OCI-LY7 (cell line): Measurements from ENCODE around the gene AMPH. TPM values are rescaled to one million over a fixed set of nuclear protein-coding genes. Genes with fewer than 3 reads are reported as not detected.

ENCODE experiments used
- BruUV-seq: library from RNA; stranded (reverse); fragments of 400-500 nt; replicated peaks from 2 replicates; lab custom pipeline; 2021; lab: Mats Ljungman, UMichigan
- CTCF ChIA-PET: fragments of 300-600 bp; sonication (Branson Sonifier 250); formaldehyde crosslinking; loops from one replicate; lab custom pipeline; 2022; ENCODE audit warnings: antibody characterized with exemption; ENCODE audit not compliant: unreplicated experiment; lab: Charles Lee
- POLR2A ChIA-PET: fragments of 300-600 bp; sonication (Branson Sonifier 250); formaldehyde crosslinking; loops from one replicate; lab custom pipeline; 2022; ENCODE audit warnings: antibody characterized with exemption; lab: Charles Lee
- DNase-seq: peaks from one replicate; pipeline ENCODE4 v3.0.0-alpha.2; 2015; ENCODE audit warnings: low spot score
- H2AFZ ChIP-seq: fragments of 200-600 bp; sonication (generic), shearing (Covaris generic); 2 replicates; pipeline ENCODE4 v1.6.1; 2014; ENCODE audit warnings: mild to moderate bottlenecking, antibody characterized with exemption, low read length, moderate library complexity
- H3K27ac ChIP-seq: fragments of 200-600 bp; sonication (generic); 2 replicates; pipeline ENCODE4 v1.5.1; 2014; ENCODE audit warnings: mixed run types, low read depth, mild to moderate bottlenecking, moderate library complexity, low read length, inconsistent platforms; ENCODE audit not compliant: poor library complexity, severe bottlenecking
- H3K36me3 ChIP-seq: fragments of 200-600 bp; sonication (generic); 2 replicates; pipeline ENCODE4 v1.6.1; 2014; ENCODE audit warnings: mild to moderate bottlenecking, antibody characterized with exemption, low read length, moderate library complexity, mixed read lengths; ENCODE audit not compliant: insufficient read depth
- H3K4me1 ChIP-seq: fragments of 200-600 bp; sonication (generic); 2 replicates; pipeline ENCODE4 v1.5.1; 2014; ENCODE audit warnings: mild to moderate bottlenecking, low read length; ENCODE audit not compliant: insufficient read depth, poor library complexity, severe bottlenecking
- H3K4me2 ChIP-seq: fragments of 200-600 bp; sonication (generic); 2 replicates; pipeline ENCODE4 v1.6.1; 2014; ENCODE audit warnings: mild to moderate bottlenecking, low read length
- H3K4me3 ChIP-seq: fragments of 200-600 bp; sonication (generic); 2 replicates; pipeline ENCODE4 v1.5.1; 2014; ENCODE audit warnings: mild to moderate bottlenecking, low read depth, low read length; ENCODE audit not compliant: poor library complexity, severe bottlenecking
- H3K79me2 ChIP-seq: fragments of 200-600 bp; sonication (generic); 2 replicates; pipeline ENCODE4 v1.6.1; 2016; ENCODE audit warnings: low read depth, mild to moderate bottlenecking, low read length, moderate library complexity, mixed read lengths; ENCODE audit not compliant: insufficient read depth
- H3K9me2 ChIP-seq: fragments of 200-600 bp; sonication (generic); 2 replicates; pipeline ENCODE4 v1.6.1; 2016; ENCODE audit warnings: mild to moderate bottlenecking, low read length, mixed read lengths; ENCODE audit not compliant: insufficient read depth
- H3K9me3 ChIP-seq: fragments of 200-600 bp; sonication (generic); 2 replicates; pipeline ENCODE4 v1.6.1; 2014; ENCODE audit warnings: mild to moderate bottlenecking, mixed run types, low read length, mixed read lengths
- H4K20me1 ChIP-seq: fragments of 200-600 bp; sonication (generic); 2 replicates; pipeline ENCODE4 v1.6.1; 2014; ENCODE audit warnings: mild to moderate bottlenecking, antibody characterized with exemption, low read length, moderate library complexity, mixed read lengths; ENCODE audit not compliant: insufficient read depth
- EZH2phosphoT487 ChIP-seq: fragments of 200-600 bp; sonication (generic); IDR thresholded peaks from 2 replicates; pipeline ENCODE4 v1.6.1; 2018; ENCODE audit warnings: low read depth, borderline replicate concordance, mild to moderate bottlenecking, mixed run types, antibody characterized with exemption, low read length, moderate library complexity, mixed read lengths
- intact Hi-C: fragments of 100-400 bp; cut with micrococcal nuclease; formaldehyde crosslinking; loops from one replicate; pipeline ENCODE4 v1.10.0; 2022; ENCODE audit not compliant: unreplicated experiment
- total RNA-seq, 2 experiments: library from RNA; depleted of rRNA in 1 of 2; stranded (reverse); fragments of >200 nt in 1 of 2; shearing (Covaris generic) in 1 of 2; gene quantifications; 2 replicates each; pipeline ENCODE4 v1.2.3, GENCODE V29; 2014 to 2022
- TF ChIP-seq, protein P1 (sequence below): fragments of 200-600 bp; sonication (generic); conservative IDR thresholded peaks from 2 replicates; pipeline ENCODE4 v1.5.1; 2014; ENCODE audit warnings: mild to moderate bottlenecking, antibody characterized with exemption, low read length, moderate library complexity, mixed read lengths

Gene AMPH
- total RNA-seq, 2 experiments from 2014 or later = not detected

DNA sequence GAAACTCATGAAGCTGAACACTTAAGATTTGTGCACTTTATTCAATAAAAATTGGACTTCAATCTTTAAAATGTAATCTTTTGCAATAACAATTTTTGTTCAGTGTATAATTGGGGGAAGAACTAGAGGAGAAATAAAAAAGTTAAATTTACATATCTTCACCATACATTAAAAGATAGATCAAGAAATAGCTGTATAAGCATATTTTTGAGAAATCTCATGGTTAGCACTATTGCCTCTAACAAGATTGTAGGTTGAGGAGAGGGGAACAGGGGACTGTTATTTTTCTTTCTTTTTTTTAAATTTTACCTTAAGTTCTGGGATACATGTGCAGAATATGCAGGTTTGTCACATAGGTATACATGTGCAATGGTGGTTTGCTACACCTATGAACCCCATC is 5.3 kb downstream of the AMPH start:
- Histone ChIP-seq H3K9me2 (no peaks in the 10 kb centered on the region), H3K36me3 (no peaks in the 10 kb centered on the region), H2AFZ (no peak overlapping the region), H3K79me2 (no peaks in the 10 kb centered on the region), H3K4me1 (no peaks in the 10 kb centered on the region), H3K4me2 (no peak overlapping the region), H3K9me3 (0 out of 2 replicates have a peak, but pooled peaks cover 7% of the 10 kb centered on the region), H3K4me3 (no peak overlapping the region), H3K27ac (no peak overlapping the region), H4K20me1 (no peaks in the 10 kb centered on the region)
- TF ChIP-seq, protein P1, sequence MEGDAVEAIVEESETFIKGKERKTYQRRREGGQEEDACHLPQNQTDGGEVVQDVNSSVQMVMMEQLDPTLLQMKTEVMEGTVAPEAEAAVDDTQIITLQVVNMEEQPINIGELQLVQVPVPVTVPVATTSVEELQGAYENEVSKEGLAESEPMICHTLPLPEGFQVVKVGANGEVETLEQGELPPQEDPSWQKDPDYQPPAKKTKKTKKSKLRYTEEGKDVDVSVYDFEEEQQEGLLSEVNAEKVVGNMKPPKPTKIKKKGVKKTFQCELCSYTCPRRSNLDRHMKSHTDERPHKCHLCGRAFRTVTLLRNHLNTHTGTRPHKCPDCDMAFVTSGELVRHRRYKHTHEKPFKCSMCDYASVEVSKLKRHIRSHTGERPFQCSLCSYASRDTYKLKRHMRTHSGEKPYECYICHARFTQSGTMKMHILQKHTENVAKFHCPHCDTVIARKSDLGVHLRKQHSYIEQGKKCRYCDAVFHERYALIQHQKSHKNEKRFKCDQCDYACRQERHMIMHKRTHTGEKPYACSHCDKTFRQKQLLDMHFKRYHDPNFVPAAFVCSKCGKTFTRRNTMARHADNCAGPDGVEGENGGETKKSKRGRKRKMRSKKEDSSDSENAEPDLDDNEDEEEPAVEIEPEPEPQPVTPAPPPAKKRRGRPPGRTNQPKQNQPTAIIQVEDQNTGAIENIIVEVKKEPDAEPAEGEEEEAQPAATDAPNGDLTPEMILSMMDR = no peak
- no peak for TF ChIP-seq EZH2phosphoT487
- intact Hi-C loops = no loop called here
- POLR2A ChIA-PET = interaction anchor here (0.6 kb wide), 1 partner anchor 184 kb away, joined by 3 read pairs; no protein-coding TSS in a partner anchor
- CTCF ChIA-PET = no interaction called here
- no peak for DNase-seq
- BruUV-seq = no TSS peak

DNA sequence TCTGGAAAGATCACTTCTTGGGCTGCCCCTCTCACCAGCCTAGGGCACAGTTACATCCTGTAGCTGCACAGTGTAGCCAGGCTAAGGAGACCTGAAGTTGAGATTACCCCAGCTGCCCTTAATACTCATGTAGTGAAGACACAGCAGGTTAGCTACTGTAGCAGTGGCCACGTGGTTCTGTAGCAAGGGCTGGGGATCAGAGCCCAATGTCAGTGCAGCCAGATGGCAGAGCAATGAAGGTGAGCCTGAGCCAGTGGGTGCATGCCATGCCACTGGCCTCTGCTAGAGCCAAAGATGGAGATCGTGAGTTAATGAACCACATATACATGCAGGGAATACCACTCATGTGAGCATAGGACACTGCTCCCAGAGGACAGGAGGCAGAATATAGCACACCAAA is 15.5 kb downstream of the AMPH start:
- Histone ChIP-seq H3K9me3 (no peaks in the 10 kb centered on the region), H3K4me2 (no peak overlapping the region), H4K20me1 (no peaks in the 10 kb centered on the region), H3K27ac (no peak overlapping the region), H3K4me3 (no peak overlapping the region), H3K79me2 (no peaks in the 10 kb centered on the region), H3K9me2 (no peaks in the 10 kb centered on the region), H2AFZ (no peak overlapping the region), H3K4me1 (no peaks in the 10 kb centered on the region), H3K36me3 (no peaks in the 10 kb centered on the region)
- CTCF ChIA-PET = no interaction called here
- BruUV-seq = no TSS peak
- no peak for DNase-seq
- TF ChIP-seq, protein P1 = no peak
- TF ChIP-seq EZH2phosphoT487 = no peak
- POLR2A ChIA-PET = no interaction called here
- intact Hi-C loops = no loop called here

DNA sequence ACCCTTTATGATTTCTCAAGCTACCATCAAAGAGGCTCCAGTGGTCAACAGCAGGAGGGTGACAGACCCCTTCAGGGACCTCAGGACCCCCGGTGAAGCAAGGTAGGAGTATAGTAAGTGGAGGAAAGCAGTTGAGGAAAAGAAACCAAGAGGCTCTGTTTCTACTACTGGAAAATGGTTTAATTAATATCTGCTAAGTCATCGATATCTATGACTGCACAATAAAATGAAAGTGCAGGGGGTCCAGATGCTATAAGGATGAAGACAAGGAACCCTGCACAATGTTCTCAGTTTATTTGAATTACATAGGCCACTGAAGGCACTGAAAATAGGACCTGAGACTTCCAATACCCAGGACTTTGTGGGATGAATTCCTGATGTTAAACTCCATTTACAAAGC is 23.7 kb downstream of the AMPH start:
- ChIA-PET CTCF (no interaction called here), POLR2A (interaction anchor here (0.5 kb wide), 1 partner anchor 537 kb away, joined by 3 read pairs; no protein-coding TSS in a partner anchor)
- no peak for DNase-seq
- no peaks in the 10 kb centered on the region for H3K9me3 ChIP-seq
- H2AFZ ChIP-seq = no peak overlapping the region
- TF ChIP-seq, protein P1 = no peak
- no peak for TF ChIP-seq EZH2phosphoT487
- no peak overlapping the region for H3K27ac ChIP-seq
- no TSS peak for BruUV-seq
- no peaks in the 10 kb centered on the region for H3K36me3 ChIP-seq
- no peaks in the 10 kb centered on the region for H3K4me1 ChIP-seq
- intact Hi-C loops = no loop called here
- no peaks in the 10 kb centered on the region for H3K79me2 ChIP-seq
- H4K20me1 ChIP-seq = no peaks in the 10 kb centered on the region
- no peaks in the 10 kb centered on the region for H3K9me2 ChIP-seq
- H3K4me2 ChIP-seq = no peak overlapping the region
- H3K4me3 ChIP-seq = no peak overlapping the region
